NCI-H748 treated with DMSO at 0.1 percent for 48 hours (cell line): ENCODE measurements around the gene LITAF.
"Not testable (repeated sequence)": the region's sequence is repeated elsewhere in the genome, so short reads cannot be mapped to it uniquely, and the experiment has no call there.

Source experiments
- DNase-seq: peaks from one replicate; lab custom pipeline; 2025; lab: John Stamatoyannopoulos, UW

Gene LITAF

GRCh38 chr16:11599579-11599978 is 12.9 kb upstream of the LITAF start:
- DNase-seq = no peak

GRCh38 chr16:11597235-11598095 is 10.7 kb upstream of the LITAF start:
- DNase-seq = no peak

DNA sequence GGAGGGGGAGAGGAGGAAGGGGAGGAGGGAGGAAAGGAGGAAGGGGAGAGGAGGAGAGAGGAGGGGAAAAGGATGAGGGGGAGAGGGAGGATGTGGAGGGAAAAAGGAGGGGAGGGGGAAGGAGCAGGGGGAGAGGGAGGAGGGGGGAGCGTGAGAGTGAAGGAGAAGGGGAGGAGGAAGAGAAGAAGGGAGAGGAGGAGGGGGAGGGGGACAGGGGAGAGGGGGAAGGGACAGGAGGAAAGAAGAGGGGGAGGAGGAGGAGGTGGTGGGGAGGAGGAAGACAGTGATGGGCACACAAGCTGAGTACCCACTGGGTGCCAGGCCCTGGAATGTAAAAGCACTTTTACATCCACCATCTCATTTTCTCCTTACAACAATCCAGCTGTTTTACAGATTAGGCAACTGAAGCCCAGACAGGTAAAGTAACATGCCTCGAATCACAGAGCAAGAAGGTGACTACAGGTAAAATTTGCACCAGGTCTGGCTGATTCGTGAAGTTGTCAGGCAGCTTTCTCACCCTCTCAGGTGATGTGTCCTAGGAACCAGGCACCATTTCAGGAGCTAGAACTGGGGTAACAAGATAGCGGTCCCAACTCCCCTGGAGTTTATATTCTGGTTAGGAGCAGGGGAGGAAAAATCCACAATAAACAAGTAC is 10.0 kb upstream of the LITAF start:
- DNase-seq = no peak

- DNase-seq = no peak
Observed at GRCh38 chr16:11593581-11593980, 6.9 kb upstream of the LITAF start.

DNA sequence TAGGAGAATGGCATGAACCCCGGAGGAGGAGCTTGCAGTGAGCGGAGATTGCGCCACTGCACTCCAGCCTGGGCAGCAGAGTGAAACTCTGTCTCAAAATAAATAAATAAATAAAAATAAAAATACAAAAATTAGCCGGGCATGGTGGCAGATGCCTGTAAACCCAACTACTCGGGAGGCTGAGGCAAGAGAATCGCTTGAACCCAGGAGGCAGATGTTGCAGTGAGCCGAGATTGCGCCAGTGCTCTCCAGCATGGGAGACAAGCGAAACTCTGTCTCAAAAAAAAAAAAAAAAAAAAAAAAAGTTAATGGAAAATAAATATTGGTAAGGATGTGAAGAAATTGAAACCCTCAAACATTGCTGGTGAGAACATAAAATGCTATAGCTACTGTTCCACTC is 6.4 kb upstream of the LITAF start:
- DNase-seq = not testable (repeated sequence)

DNA sequence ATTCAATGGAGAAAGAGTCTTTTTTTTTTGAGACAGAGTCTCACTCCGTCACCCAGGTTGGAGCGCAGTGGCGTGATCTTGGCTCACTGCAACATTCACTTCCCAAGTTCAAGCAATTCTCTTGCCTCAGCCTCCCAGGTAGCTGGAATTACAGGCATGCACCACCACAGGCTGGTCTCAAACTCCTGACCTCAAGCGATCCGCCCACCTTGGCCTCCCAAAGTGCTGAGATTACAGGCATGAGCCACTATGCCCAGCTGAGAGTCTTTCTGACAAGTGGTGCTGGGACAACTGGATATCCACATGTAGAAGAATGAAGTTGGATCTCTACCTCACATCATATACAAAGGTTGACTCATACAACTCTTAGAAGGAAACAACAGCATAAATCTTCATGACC is 4.9 kb upstream of the LITAF start:
- DNase-seq = not testable (repeated sequence)

DNA sequence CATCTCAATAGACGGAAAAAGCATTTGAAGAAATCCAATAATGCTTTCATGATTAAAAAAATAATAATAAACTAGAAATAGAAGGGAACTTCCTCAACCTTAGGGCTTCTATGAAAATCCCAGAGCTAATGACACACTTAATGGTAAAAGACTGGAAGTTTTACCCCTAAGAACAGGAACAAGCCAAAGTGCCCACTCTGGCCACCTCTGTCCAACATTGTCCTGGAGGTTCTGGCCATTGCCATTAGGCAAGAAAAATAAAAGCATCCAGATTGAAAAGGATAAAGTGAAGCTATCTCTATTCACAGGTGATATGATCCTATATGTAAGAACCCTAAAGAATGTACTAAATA is 2.5 kb upstream of the LITAF start:
- DNase-seq = no peak

DNA sequence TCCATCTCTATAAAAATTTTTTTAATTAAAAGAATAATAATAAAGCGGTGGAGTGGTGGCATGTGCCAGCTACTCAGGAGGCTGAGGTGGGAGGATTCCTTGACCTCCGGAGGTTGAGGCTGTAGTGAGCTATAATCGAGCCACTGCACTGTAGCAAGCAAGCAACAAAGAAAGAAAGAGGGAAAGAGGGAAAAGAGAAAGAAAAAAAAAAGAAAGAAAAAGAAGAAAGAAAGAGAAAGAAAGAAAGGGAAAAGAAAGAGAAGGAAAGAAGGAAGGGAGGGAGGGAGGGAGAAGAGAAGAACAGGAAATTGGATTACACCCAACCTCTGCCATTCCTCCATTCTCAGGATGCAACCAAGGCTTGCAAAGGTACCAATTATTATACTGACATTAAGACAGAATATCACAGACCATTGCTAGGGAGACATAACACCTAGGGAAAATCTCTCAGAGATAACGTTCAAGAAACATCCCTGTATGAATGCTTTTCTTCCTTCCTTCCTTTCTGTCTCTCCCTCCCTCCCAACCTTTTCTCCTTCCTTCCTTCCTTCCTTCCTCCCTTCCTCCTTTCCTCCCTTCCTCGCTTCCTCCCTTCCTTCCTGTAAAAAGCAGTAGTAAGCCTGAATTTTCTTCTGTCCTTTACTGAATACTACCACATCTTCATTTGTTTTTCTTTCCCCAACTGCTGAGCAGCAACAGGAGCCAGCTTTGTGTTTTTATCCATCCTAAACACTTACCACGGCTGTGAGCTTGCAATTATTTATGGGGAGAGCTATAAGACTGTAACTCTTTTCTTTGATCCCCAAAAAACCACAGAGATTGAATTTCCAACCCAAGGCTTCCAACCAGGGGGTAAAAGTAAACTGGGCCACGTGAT is 1.8 kb upstream of the LITAF start:
- no peak for DNase-seq

- no peak for DNase-seq
Observed at GRCh38 chr16:11587643-11588247, 1.0 kb upstream of the LITAF start.

- no peak for DNase-seq
Observed at GRCh38 chr16:11586378-11586855, 302 bp downstream of the LITAF start.

- no peak for DNase-seq
Observed at GRCh38 chr16:11585460-11586377, 1.0 kb downstream of the LITAF start.

DNA sequence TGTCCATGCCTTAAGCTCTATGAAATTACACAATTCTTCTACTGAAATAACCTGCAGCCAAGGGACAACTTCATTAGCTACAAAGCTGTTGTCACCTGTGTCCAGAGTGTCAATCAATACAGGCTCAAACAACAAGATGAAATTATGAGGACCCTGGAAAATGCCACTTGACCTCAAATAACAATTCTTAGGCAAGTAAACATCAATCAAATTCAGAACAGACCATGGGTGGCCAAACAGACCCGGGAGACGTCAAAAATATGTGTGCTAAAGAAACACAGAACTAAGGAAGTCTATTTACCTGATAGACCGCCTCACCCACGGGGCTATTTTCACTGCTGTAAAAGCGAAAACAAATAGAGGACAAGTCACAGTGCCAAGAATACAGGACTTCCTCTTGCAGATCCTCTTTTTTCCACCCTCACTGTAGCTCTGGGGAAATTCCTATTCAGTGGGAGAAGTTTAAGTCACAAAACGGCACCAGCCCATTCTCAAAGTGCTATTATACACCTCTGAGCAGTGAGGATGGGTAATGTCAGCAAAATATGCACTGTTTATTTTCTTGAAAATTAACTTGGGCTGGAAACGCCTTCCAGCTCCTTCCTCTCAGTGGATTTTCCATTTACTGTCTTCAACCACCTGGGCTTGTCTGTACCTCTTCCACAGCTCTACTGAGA is 2.7 kb downstream of the LITAF start:
- DNase-seq = no peak

- DNase-seq = no peak
Observed at GRCh38 chr16:11583166-11583565, 3.6 kb downstream of the LITAF start.

GRCh38 chr16:11582157-11582814 is 4.4 kb downstream of the LITAF start:
- no peak for DNase-seq

- DNase-seq = no peak
Observed at GRCh38 chr16:11581678-11582077, 5.0 kb downstream of the LITAF start.

DNA sequence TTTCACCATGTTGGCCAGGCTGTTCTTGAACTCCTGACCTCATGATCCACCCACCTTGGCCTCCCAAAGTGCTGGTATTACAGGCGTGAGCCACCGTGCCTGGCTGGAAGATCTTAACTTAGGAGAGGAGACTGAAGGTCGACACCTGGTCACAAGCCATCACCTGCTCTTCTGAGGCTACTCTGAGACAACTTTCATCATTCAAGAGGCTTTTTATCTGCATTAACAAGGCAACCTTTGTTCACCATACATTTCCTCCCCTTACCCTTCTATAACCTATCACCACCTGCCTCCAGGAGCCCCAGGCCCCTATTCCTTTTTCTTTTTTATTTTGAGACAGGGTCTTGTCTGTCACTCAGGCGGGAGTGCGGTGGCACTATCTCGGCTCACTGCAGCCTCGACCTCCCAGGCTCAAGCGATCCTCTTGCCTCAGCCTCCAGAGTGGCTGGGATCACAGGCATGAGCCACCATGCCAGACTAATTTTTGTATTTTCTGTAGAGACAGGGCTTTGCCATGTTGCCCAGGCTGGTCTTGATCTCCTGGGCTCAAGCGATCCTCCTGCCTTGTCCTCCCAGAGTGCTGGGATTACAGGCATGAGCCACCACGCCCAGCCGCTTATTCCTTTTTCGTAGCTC is 6.2 kb downstream of the LITAF start:
- no peak for DNase-seq

GRCh38 chr16:11577290-11577660 is 9.4 kb downstream of the LITAF start:
- DNase-seq = not testable (repeated sequence)

GRCh38 chr16:11576427-11577289 is 10.1 kb downstream of the LITAF start:
- DNase-seq = no peak

- DNase-seq = no peak
Observed at GRCh38 chr16:11575223-11575589, 11.5 kb downstream of the LITAF start.
